ENCODE results near the gene BAIAP2.

BAIAP2 gene

GRCh38 chr17:80995131-80995530 is 39.8 kb upstream of the BAIAP2 start:
- H3K36me3 ChIP-seq (ENCODE audit: insufficient read depth, low read length) = peaks cover 24% of the 10 kb centered on the region; the same call in 1 of the 2 replicates
- no peak overlapping the region for H2AFZ ChIP-seq (ENCODE audit: low read length)
- TF ChIP-seq CTCF (conservative IDR thresholded peaks at IDR 0.05; ENCODE audit: low read length) (no peak), EZH2phosphoT487 (IDR thresholded peaks at IDR 0.05; ENCODE audit: borderline replicate concordance) (no peak)
- no peaks in the 10 kb centered on the region for H3F3A ChIP-seq (ENCODE audit: low read depth)
- peaks cover 17% of the 10 kb centered on the region for H3K4me1 ChIP-seq (ENCODE audit: insufficient read depth, low read length, poor library complexity, severe bottlenecking)
- no peaks in the 10 kb centered on the region for H3K9me3 ChIP-seq (ENCODE audit: insufficient read depth, low read depth, low read length)
- H3K4me3 ChIP-seq (ENCODE audit: low read length, poor library complexity, severe bottlenecking) = no peak overlapping the region
- peaks cover 8% of the 10 kb centered on the region for H4K20me1 ChIP-seq (ENCODE audit: insufficient read depth, low read length, poor library complexity, severe bottlenecking)
- no peak overlapping the region for H3K9ac ChIP-seq (ENCODE audit: low read depth, low read length, poor library complexity, severe bottlenecking)
- H3K79me2 ChIP-seq (ENCODE audit: insufficient read depth, low read length) = peaks cover 21% of the 10 kb centered on the region
- no peaks in the 10 kb centered on the region for H3K9me2 ChIP-seq (replicated peaks; ENCODE audit: low read depth, low read length)
- no peak overlapping the region for H3K4me2 ChIP-seq (ENCODE audit: low read depth, low read length, poor library complexity, severe bottlenecking)
- no peaks in the 10 kb centered on the region for H3K27me3 ChIP-seq (ENCODE audit: insufficient read depth, low read length, poor library complexity, severe bottlenecking)

GRCh38 chr17:80996422-80997305 is 38.3 kb upstream of the BAIAP2 start:
- no peak overlapping the region for H3K4me2 ChIP-seq (ENCODE audit: low read depth, low read length, poor library complexity, severe bottlenecking)
- peaks cover 24% of the 10 kb centered on the region; the same call in 1 of the 2 replicates for H3K36me3 ChIP-seq (ENCODE audit: insufficient read depth, low read length)
- H3K4me3 ChIP-seq (ENCODE audit: low read length, poor library complexity, severe bottlenecking) = no peak overlapping the region
- peaks cover 13% of the 10 kb centered on the region for H3K4me1 ChIP-seq (ENCODE audit: insufficient read depth, low read length, poor library complexity, severe bottlenecking)
- no peaks in the 10 kb centered on the region for H3K27me3 ChIP-seq (ENCODE audit: insufficient read depth, low read length, poor library complexity, severe bottlenecking)
- H3K9me3 ChIP-seq (ENCODE audit: insufficient read depth, low read depth, low read length) = no peaks in the 10 kb centered on the region
- TF ChIP-seq EZH2phosphoT487 (IDR thresholded peaks at IDR 0.05; ENCODE audit: borderline replicate concordance) = no peak
- TF ChIP-seq CTCF (conservative IDR thresholded peaks at IDR 0.05; ENCODE audit: low read length) = no peak
- H3F3A ChIP-seq (ENCODE audit: low read depth) = no peaks in the 10 kb centered on the region
- H3K9me2 ChIP-seq (replicated peaks; ENCODE audit: low read depth, low read length) = no peaks in the 10 kb centered on the region
- peaks cover 8% of the 10 kb centered on the region for H4K20me1 ChIP-seq (ENCODE audit: insufficient read depth, low read length, poor library complexity, severe bottlenecking)
- no peak overlapping the region for H2AFZ ChIP-seq (ENCODE audit: low read length)
- H3K79me2 ChIP-seq (ENCODE audit: insufficient read depth, low read length) = peaks cover 21% of the 10 kb centered on the region
- H3K9ac ChIP-seq (ENCODE audit: low read depth, low read length, poor library complexity, severe bottlenecking) = no peak overlapping the region

- Histone ChIP-seq H3K4me3 (ENCODE audit: low read length, poor library complexity, severe bottlenecking) (no peak overlapping the region), H3K36me3 (ENCODE audit: insufficient read depth, low read length) (peaks cover 24% of the 10 kb centered on the region; the same call in 1 of the 2 replicates), H4K20me1 (ENCODE audit: insufficient read depth, low read length, poor library complexity, severe bottlenecking) (peaks cover 4% of the 10 kb centered on the region), H3F3A (ENCODE audit: low read depth) (no peaks in the 10 kb centered on the region), H3K9me3 (ENCODE audit: insufficient read depth, low read depth, low read length) (no peaks in the 10 kb centered on the region), H3K9me2 (replicated peaks; ENCODE audit: low read depth, low read length) (no peaks in the 10 kb centered on the region), H3K4me2 (ENCODE audit: low read depth, low read length, poor library complexity, severe bottlenecking) (no peak overlapping the region), H2AFZ (ENCODE audit: low read length) (no peak overlapping the region), H3K79me2 (ENCODE audit: insufficient read depth, low read length) (peaks cover 13% of the 10 kb centered on the region), H3K9ac (ENCODE audit: low read depth, low read length, poor library complexity, severe bottlenecking) (no peak overlapping the region), H3K27me3 (ENCODE audit: insufficient read depth, low read length, poor library complexity, severe bottlenecking) (no peaks in the 10 kb centered on the region), H3K4me1 (ENCODE audit: insufficient read depth, low read length, poor library complexity, severe bottlenecking) (peaks cover 11% of the 10 kb centered on the region)
- TF ChIP-seq CTCF (conservative IDR thresholded peaks at IDR 0.05; ENCODE audit: low read length) = no peak
These were observed 37.4 kb upstream of the BAIAP2 start for GRCh38 chr17:80997424-80998117.

Measured in Loucy (cell line).